Measurements from ENCODE around the gene PHLPP2.

The PHLPP2 gene

DNA sequence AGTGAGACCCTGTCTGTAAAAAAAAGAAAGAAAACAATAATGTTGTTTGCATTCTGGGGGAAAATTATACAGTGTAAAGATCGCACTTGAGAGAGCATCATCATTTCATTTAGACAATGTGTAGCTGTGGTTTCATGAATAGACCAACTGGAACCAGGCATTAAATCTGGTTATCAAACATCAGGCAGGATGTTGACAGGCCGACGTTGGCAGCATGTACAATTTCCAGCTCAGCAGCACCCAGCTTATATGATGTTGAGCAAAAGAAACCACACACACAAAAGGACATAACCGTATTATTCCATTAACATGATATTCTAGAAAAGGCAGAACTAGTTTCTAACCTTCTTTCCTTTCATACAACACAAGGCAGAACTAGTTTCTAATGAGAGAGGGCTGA lies 92.7 kb downstream of the PHLPP2 start:
- no peak for DNase-seq (ENCODE audit: low read depth)
- H3K4me3 ChIP-seq (ENCODE audit: low read depth, low read length): no peak overlapping the region
- TF ChIP-seq CTCF (IDR thresholded peaks at IDR 0.05; ENCODE audit: low read depth, low read length, missing control alignments): no peak

- TF ChIP-seq CTCF (IDR thresholded peaks at IDR 0.05; ENCODE audit: low read depth, low read length, missing control alignments): no peak
- DNase-seq (ENCODE audit: low read depth): no peak
- H3K4me3 ChIP-seq (ENCODE audit: low read depth, low read length): no peak overlapping the region
These were observed 93.7 kb downstream of the PHLPP2 start for GRCh38 chr16:71630808-71631207.

- no peak overlapping the region for H3K4me3 ChIP-seq (ENCODE audit: low read depth, low read length)
- DNase-seq (ENCODE audit: low read depth): no peak
- no peak for TF ChIP-seq CTCF (IDR thresholded peaks at IDR 0.05; ENCODE audit: low read depth, low read length, missing control alignments)
These were observed 95.1 kb downstream of the PHLPP2 start for GRCh38 chr16:71629278-71630016.

GRCh38 chr16:71628810-71629209 lies 95.7 kb downstream of the PHLPP2 start:
- DNase-seq (ENCODE audit: low read depth): no peak
- TF ChIP-seq CTCF (IDR thresholded peaks at IDR 0.05; ENCODE audit: low read depth, low read length, missing control alignments): no peak
- H3K4me3 ChIP-seq (ENCODE audit: low read depth, low read length): no peak overlapping the region

- no peak overlapping the region for H3K4me3 ChIP-seq (ENCODE audit: low read depth, low read length)
- TF ChIP-seq CTCF (IDR thresholded peaks at IDR 0.05; ENCODE audit: low read depth, low read length, missing control alignments): no peak
- no peak for DNase-seq (ENCODE audit: low read depth)
These were observed 96.7 kb downstream of the PHLPP2 start for GRCh38 chr16:71627731-71628181.

- TF ChIP-seq CTCF (IDR thresholded peaks at IDR 0.05; ENCODE audit: low read depth, low read length, missing control alignments): no peak
- no peak for DNase-seq (ENCODE audit: low read depth)
- H3K4me3 ChIP-seq (ENCODE audit: low read depth, low read length): peak overlapping the region; percentile 55; the same call in 1 of the 2 replicates
These were observed 97.7 kb downstream of the PHLPP2 start for GRCh38 chr16:71626858-71627213.

Measured in GM12864 (cell line).